CD4-positive, alpha-beta T cell treated with Interleukin-2 at 100 ng/mL for 4 hours (primary cell): Measurements from ENCODE around the gene PROS1.

Experiments
- DNase-seq: peaks from one replicate; pipeline ENCODE4 v3.0.0-alpha.2; 2020; ENCODE audit warnings: low spot score

The PROS1 gene

GRCh38 chr3:93973131-93974126, at the start of gene PROS1:
PROS1 (minus strand) TSS chr3:93973896; CDS start chr3:93973749, 147 bp downstream.
- DNase-seq = peak; percentile 28

- DNase-seq = no peak
Measured at GRCh38 chr3:94020293-94020692, 46.6 kb upstream of the PROS1 start.

- no peak for DNase-seq
Measured at GRCh38 chr3:94019659-94020058, 46.0 kb upstream of the PROS1 start.

GRCh38 chr3:94015025-94015424, 41.3 kb upstream of the PROS1 start:
- DNase-seq = no peak

- no peak for DNase-seq
Measured at GRCh38 chr3:94012185-94012584, 38.5 kb upstream of the PROS1 start.

GRCh38 chr3:94011233-94011711, 37.6 kb upstream of the PROS1 start:
- no peak for DNase-seq

GRCh38 chr3:94009608-94010007, 35.9 kb upstream of the PROS1 start:
- no peak for DNase-seq

- DNase-seq = no peak
Measured at GRCh38 chr3:94008253-94008652, 34.6 kb upstream of the PROS1 start.

GRCh38 chr3:94004301-94004910, 30.7 kb upstream of the PROS1 start:
- DNase-seq = peak; percentile 66

GRCh38 chr3:94001827-94002495, 28.3 kb upstream of the PROS1 start:
- DNase-seq = no peak

GRCh38 chr3:94001191-94001590, 27.5 kb upstream of the PROS1 start:
- no peak for DNase-seq

GRCh38 chr3:93994056-93994455, 20.4 kb upstream of the PROS1 start:
- no peak for DNase-seq

GRCh38 chr3:93992207-93992606, 18.5 kb upstream of the PROS1 start:
- DNase-seq = no peak

GRCh38 chr3:93991631-93992030, 17.9 kb upstream of the PROS1 start:
- DNase-seq = no peak

- DNase-seq = no peak
Measured at GRCh38 chr3:93989241-93989640, 15.5 kb upstream of the PROS1 start.

- DNase-seq = no peak
Measured at GRCh38 chr3:93988764-93989163, 15.1 kb upstream of the PROS1 start.

GRCh38 chr3:93988283-93988682, 14.6 kb upstream of the PROS1 start:
- DNase-seq = no peak

GRCh38 chr3:93984618-93985017, 10.9 kb upstream of the PROS1 start:
- no peak for DNase-seq

- no peak for DNase-seq
Measured at GRCh38 chr3:93983408-93983807, 9.7 kb upstream of the PROS1 start.

GRCh38 chr3:93981649-93982048, 8.0 kb upstream of the PROS1 start:
- DNase-seq = no peak

GRCh38 chr3:93979850-93980676, 6.4 kb upstream of the PROS1 start, which contains the start of gene ARL13B:
ARL13B (plus strand) TSS chr3:93980155; CDS start chr3:93980424, 269 bp downstream.
- DNase-seq = peak; percentile 96

GRCh38 chr3:93969997-93970396, 3.7 kb downstream of the PROS1 start:
- no peak for DNase-seq
